Caco-2 (cell line): ENCODE data around the gene CFB. TPM values are rescaled to one million over a fixed set of nuclear protein-coding genes. Genes with fewer than 3 reads are reported as not detected.

ENCODE experiments used
- BruUV-seq: library from RNA; stranded (reverse); fragments of 400-500 nt; replicated peaks from 2 replicates; lab custom pipeline; 2021; lab: Mats Ljungman, UMichigan
- CTCF ChIA-PET: fragments of 300-600 bp; sonication (Branson Sonifier 250); formaldehyde crosslinking; loops from one replicate; lab custom pipeline; 2022; ENCODE audit warnings: antibody characterized with exemption; lab: Charles Lee
- POLR2A ChIA-PET: fragments of 300-600 bp; sonication (Branson Sonifier 250); formaldehyde crosslinking; loops from one replicate; lab custom pipeline; 2022; ENCODE audit warnings: antibody characterized with exemption; lab: Charles Lee
- DNase-seq, 2 experiments: peaks; one replicate each; pipeline versions ENCODE4 v3.0.0 to v3.0.0-alpha.2; 2020 to 2022
- H3K27me3 ChIP-seq: replicated peaks from 2 replicates; pipeline ENCODE4 v1.6.0; 2011; ENCODE audit warnings: low read length; ENCODE audit not compliant: control insufficient read depth, insufficient read depth
- H3K36me3 ChIP-seq: 2 replicates; pipeline ENCODE4 v1.5.1; 2011; ENCODE audit warnings: low read length; ENCODE audit not compliant: control insufficient read depth, insufficient read depth
- H3K4me1 ChIP-seq: fragments of 250-450 bp; sonication (Bioruptor Pico); 2 replicates; pipeline ENCODE4 v1.5.1; 2020; ENCODE audit warnings: mild to moderate bottlenecking
- H3K4me3 ChIP-seq: 2 replicates; pipeline ENCODE4 v1.5.1; 2011; ENCODE audit warnings: low read depth, mild to moderate bottlenecking, control low read depth, low read length
- H3K9me3 ChIP-seq: fragments of 250-450 bp; sonication (Bioruptor Pico); 2 replicates; pipeline ENCODE4 v1.5.1; 2020; ENCODE audit warnings: mild to moderate bottlenecking, moderate library complexity
- H3K27ac Mint-ChIP-seq: one replicate; pipeline ENCODE4 v1.8.0; 2022; ENCODE audit warnings: mixed read lengths; ENCODE audit not compliant: unreplicated experiment
- H3K27me3 Mint-ChIP-seq: one replicate; pipeline ENCODE4 v1.8.0; 2022; ENCODE audit warnings: mixed read lengths; ENCODE audit not compliant: insufficient read depth, unreplicated experiment
- H3K36me3 Mint-ChIP-seq: one replicate; pipeline ENCODE4 v1.8.0; 2022; ENCODE audit warnings: mild to moderate bottlenecking, mixed read lengths; ENCODE audit not compliant: insufficient read depth, unreplicated experiment
- H3K4me1 Mint-ChIP-seq: one replicate; pipeline ENCODE4 v1.8.0; 2022; ENCODE audit warnings: low read depth, mixed read lengths; ENCODE audit not compliant: unreplicated experiment
- H3K4me3 Mint-ChIP-seq: one replicate; pipeline ENCODE4 v1.8.0; 2022; ENCODE audit warnings: mild to moderate bottlenecking, moderate library complexity, mixed read lengths; ENCODE audit not compliant: unreplicated experiment
- H3K9me3 Mint-ChIP-seq: one replicate; pipeline ENCODE4 v1.8.0; 2022; ENCODE audit warnings: mixed read lengths; ENCODE audit not compliant: unreplicated experiment
- CTCF ChIP-seq, 2 experiments: fragments of 200-600 bp in 1 of 2; IDR thresholded peaks; 1 replicate in 1 of 2; 2 replicates in 1 of 2; pipeline versions ENCODE4 v1.5.1 to v1.8.0; 2011 to 2022; ENCODE audit warnings: antibody characterized with exemption in 1 of 2, control low read depth in 1 of 2, inconsistent platforms in 1 of 2, low read depth in 1 of 2, low read length in 1 of 2, mild to moderate bottlenecking in 1 of 2, moderate library complexity in 1 of 2; ENCODE audit not compliant: insufficient read depth in 1 of 2, severe bottlenecking in 1 of 2, unreplicated experiment in 1 of 2
- intact Hi-C: fragments of 100-400 bp; cut with micrococcal nuclease; formaldehyde crosslinking; loops from one replicate; pipeline ENCODE4 v1.10.0; 2022; ENCODE audit not compliant: unreplicated experiment
- total RNA-seq: library from RNA; stranded (reverse); gene quantifications from 2 replicates; pipeline ENCODE4 v1.2.3, GENCODE V29; 2022

CFB gene
- total RNA-seq, 1 experiment from 2014 or later: 32.1 TPM

- Mint-ChIP-seq H3K9me3 (no peaks in the 10 kb centered on the region), H3K36me3 (peaks cover 27% of the 10 kb centered on the region), H3K4me1 (peaks cover 40% of the 10 kb centered on the region), H3K4me3 (peak overlapping the region; percentile 58), H3K27me3 (no peaks in the 10 kb centered on the region), H3K27ac (peak overlapping the region; percentile 94)
- peaks cover 4% of the 10 kb centered on the region for H3K36me3 ChIP-seq
- H3K9me3 ChIP-seq: no peaks in the 10 kb centered on the region
- intact Hi-C loops: no loop called here
- no peak overlapping the region for H3K4me3 ChIP-seq
- TF ChIP-seq CTCF (IDR thresholded peaks at IDR 0.05; ENCODE audit: insufficient read depth in 1 of 2, low read depth in 1 of 2, low read length in 1 of 2, severe bottlenecking in 1 of 2, unreplicated experiment in 1 of 2): no peak
- ChIA-PET CTCF (no interaction called here), POLR2A (no interaction called here)
- H3K27me3 ChIP-seq: no peaks in the 10 kb centered on the region
- no TSS peak for BruUV-seq
- no peak for DNase-seq
- peaks cover 32% of the 10 kb centered on the region for H3K4me1 ChIP-seq
Measured at GRCh38 chr6:31947070-31947675, 1.3 kb downstream of the CFB start.

- no peak overlapping the region for H3K4me3 ChIP-seq
- H3K9me3 Mint-ChIP-seq: no peaks in the 10 kb centered on the region
- intact Hi-C loops: no loop called here
- ChIA-PET POLR2A (no interaction called here), CTCF (no interaction called here)
- H3K4me1 ChIP-seq: peaks cover 32% of the 10 kb centered on the region
- H3K27ac Mint-ChIP-seq: peak overlapping the region; percentile 94
- no peak overlapping the region for H3K4me3 Mint-ChIP-seq
- H3K4me1 Mint-ChIP-seq: peaks cover 37% of the 10 kb centered on the region
- H3K27me3 ChIP-seq: no peaks in the 10 kb centered on the region
- no peaks in the 10 kb centered on the region for H3K27me3 Mint-ChIP-seq
- peaks cover 29% of the 10 kb centered on the region for H3K36me3 Mint-ChIP-seq
- H3K9me3 ChIP-seq: no peaks in the 10 kb centered on the region
- no peak for DNase-seq
- BruUV-seq: no TSS peak
- H3K36me3 ChIP-seq: peaks cover 5% of the 10 kb centered on the region
- TF ChIP-seq CTCF (IDR thresholded peaks at IDR 0.05; ENCODE audit: insufficient read depth in 1 of 2, low read depth in 1 of 2, low read length in 1 of 2, severe bottlenecking in 1 of 2, unreplicated experiment in 1 of 2): no peak
Measured at GRCh38 chr6:31947864-31948263, 2.0 kb downstream of the CFB start.

GRCh38 chr6:31948306-31948705, 2.4 kb downstream of the CFB start:
- CTCF ChIA-PET: no interaction called here
- H3K4me3 Mint-ChIP-seq: no peak overlapping the region

More at GRCh38 chr6:31948306-31948705, 2.4 kb downstream of the CFB start:
- Mint-ChIP-seq H3K9me3 (no peaks in the 10 kb centered on the region), H3K27me3 (no peaks in the 10 kb centered on the region), H3K36me3 (peaks cover 34% of the 10 kb centered on the region), H3K27ac (peak overlapping the region; percentile 94), H3K4me1 (peaks cover 41% of the 10 kb centered on the region)
- Histone ChIP-seq H3K4me1 (peaks cover 32% of the 10 kb centered on the region), H3K27me3 (no peaks in the 10 kb centered on the region), H3K9me3 (no peaks in the 10 kb centered on the region), H3K36me3 (peaks cover 5% of the 10 kb centered on the region), H3K4me3 (no peak overlapping the region)
- no TSS peak for BruUV-seq
- POLR2A ChIA-PET: no interaction called here
- no peak for TF ChIP-seq CTCF (IDR thresholded peaks at IDR 0.05; ENCODE audit: insufficient read depth in 1 of 2, low read depth in 1 of 2, low read length in 1 of 2, severe bottlenecking in 1 of 2, unreplicated experiment in 1 of 2)
- no peak for DNase-seq
- intact Hi-C loops: no loop called here
